WTC11 (cell line): ENCODE results near the gene FRMD4B. TPM values are rescaled to one million over a fixed set of nuclear protein-coding genes. Genes with fewer than 3 reads are reported as not detected.
A peak's percentile ranks its signal among the peaks of the same experiment; 100 is the strongest.

Source experiments
- ATAC-seq: fragments of 200-7000 bp; cut with Tn5 transposase; 2 replicates; pipeline ENCODE4 v1.10.0; 2021; ENCODE audit warnings: mild to moderate bottlenecking, moderate library complexity
- CTCF ChIA-PET: fragments of 300-600 bp; sonication (Branson Sonifier 250); formaldehyde crosslinking; loops from one replicate; lab custom pipeline; 2021; ENCODE audit warnings: antibody characterized with exemption; lab: Charles Lee
- POLR2A ChIA-PET: fragments of 350-600 bp; sonication (Branson Sonifier 250); formaldehyde crosslinking; loops from one replicate; lab custom pipeline; 2021; ENCODE audit warnings: antibody characterized with exemption; lab: Charles Lee
- DNase-seq: peaks from one replicate; pipeline ENCODE4 v3.0.0; 2021; ENCODE audit warnings: low spot score
- H3K27ac Mint-ChIP-seq: 2 replicates; pipeline ENCODE4 v1.8.0; 2021; ENCODE audit warnings: mixed read lengths
- H3K27me3 Mint-ChIP-seq: 2 replicates; pipeline ENCODE4 v1.8.0; 2021; ENCODE audit warnings: low read depth, mild to moderate bottlenecking, moderate library complexity, mixed read lengths
- H3K36me3 Mint-ChIP-seq: 2 replicates; pipeline ENCODE4 v1.8.0; 2021; ENCODE audit warnings: mixed read lengths
- H3K4me1 Mint-ChIP-seq: 2 replicates; pipeline ENCODE4 v1.8.0; 2022; ENCODE audit warnings: mixed read lengths
- H3K4me3 Mint-ChIP-seq: 2 replicates; pipeline ENCODE4 v1.8.0; 2021; ENCODE audit warnings: mild to moderate bottlenecking, moderate library complexity, mixed read lengths
- H3K9me3 Mint-ChIP-seq: 2 replicates; pipeline ENCODE4 v1.8.0; 2021; ENCODE audit warnings: mixed read lengths
- CBFB ChIP-seq: sonication (generic); formaldehyde crosslinking; IDR thresholded peaks from 2 replicates; pipeline ENCODE4 v1.8.1; 2022; ENCODE audit warnings: mild to moderate bottlenecking, low read depth, missing genetic modification reagents
- CREB1 ChIP-seq: sonication (generic); formaldehyde crosslinking; IDR thresholded peaks from 2 replicates; pipeline ENCODE4 v1.8.0; 2023; ENCODE audit warnings: mild to moderate bottlenecking, missing genetic modification reagents
- CREM ChIP-seq: sonication (generic); formaldehyde crosslinking; IDR thresholded peaks from 2 replicates; pipeline ENCODE4 v1.8.1; 2022; ENCODE audit warnings: mild to moderate bottlenecking, missing genetic modification reagents, moderate library complexity
- E2F1 ChIP-seq: sonication (generic); formaldehyde crosslinking; IDR thresholded peaks from 2 replicates; pipeline ENCODE4 v1.8.0; 2022; ENCODE audit warnings: mild to moderate bottlenecking, missing genetic modification reagents
- ESRRA ChIP-seq: sonication (generic); formaldehyde crosslinking; IDR thresholded peaks from 2 replicates; pipeline ENCODE4 v1.8.1; 2022; ENCODE audit warnings: mild to moderate bottlenecking, missing genetic modification reagents, borderline replicate concordance
- ETV6 ChIP-seq: sonication (generic); formaldehyde crosslinking; IDR thresholded peaks from 2 replicates; pipeline ENCODE4 v1.8.1; 2022; ENCODE audit warnings: mild to moderate bottlenecking, missing genetic modification reagents
- GABPB1 ChIP-seq: sonication (generic); formaldehyde crosslinking; IDR thresholded peaks from 2 replicates; pipeline ENCODE4 v1.8.1; 2023; ENCODE audit warnings: mild to moderate bottlenecking, missing genetic modification reagents
- MXD4 ChIP-seq: fragments of 250-450 bp; sonication (Bioruptor Pico); IDR thresholded peaks from 2 replicates; pipeline ENCODE4 v1.8.0; 2021; ENCODE audit warnings: mild to moderate bottlenecking, moderate library complexity, borderline replicate concordance
- MYBL2 ChIP-seq: sonication (generic); formaldehyde crosslinking; IDR thresholded peaks from 2 replicates; pipeline ENCODE4 v1.8.1; 2023; ENCODE audit warnings: mild to moderate bottlenecking, moderate library complexity, missing genetic modification reagents
- NR1H2 ChIP-seq: sonication (generic); formaldehyde crosslinking; IDR thresholded peaks from 2 replicates; pipeline ENCODE4 v1.9.0; 2021; ENCODE audit warnings: mild to moderate bottlenecking, moderate library complexity, missing genetic modification reagents
- NR3C1 ChIP-seq: sonication (generic); formaldehyde crosslinking; conservative IDR thresholded peaks from 2 replicates; pipeline ENCODE4 v1.8.1; 2023; ENCODE audit warnings: low read depth, mild to moderate bottlenecking, missing genetic modification reagents
- OVOL2 ChIP-seq: fragments of 250-450 bp; sonication (Bioruptor Pico); IDR thresholded peaks from 2 replicates; pipeline ENCODE4 v1.9.0; 2021; ENCODE audit warnings: mild to moderate bottlenecking, borderline replicate concordance
- SMAD3 ChIP-seq: sonication (generic); formaldehyde crosslinking; IDR thresholded peaks from 2 replicates; pipeline ENCODE4 v1.8.0; 2022; ENCODE audit warnings: missing genetic modification reagents, mild to moderate bottlenecking, borderline replicate concordance
- SMAD4 ChIP-seq: sonication (generic); formaldehyde crosslinking; IDR thresholded peaks from 2 replicates; pipeline ENCODE4 v1.8.0; 2022; ENCODE audit warnings: mild to moderate bottlenecking, missing genetic modification reagents
- TEAD4 ChIP-seq: sonication (generic); formaldehyde crosslinking; IDR thresholded peaks from 2 replicates; pipeline ENCODE4 v1.8.0; 2022; ENCODE audit warnings: mild to moderate bottlenecking, missing genetic modification reagents
- TP53 ChIP-seq: sonication (generic); formaldehyde crosslinking; IDR thresholded peaks from 2 replicates; pipeline ENCODE4 v1.8.1; 2023; ENCODE audit warnings: mild to moderate bottlenecking, missing genetic modification reagents
- ZNF121 ChIP-seq: sonication (generic); formaldehyde crosslinking; IDR thresholded peaks from 2 replicates; pipeline ENCODE4 v1.8.0; 2023; ENCODE audit warnings: missing genetic modification reagents
- ZNF396 ChIP-seq: fragments of 250-450 bp; sonication (Bioruptor Pico); IDR thresholded peaks from 2 replicates; pipeline ENCODE4 v1.8.0; 2021; ENCODE audit warnings: mild to moderate bottlenecking, moderate library complexity, borderline replicate concordance
- total RNA-seq: library from RNA; stranded (reverse); gene quantifications from 3 replicates; pipeline ENCODE4 v1.2.3, GENCODE V29; 2021
- TF ChIP-seq, protein P1 (sequence below): fragments of 200-600 bp; IDR thresholded peaks from 2 replicates; pipeline ENCODE4 v1.8.0; 2022; ENCODE audit warnings: antibody characterized with exemption
- TF ChIP-seq, protein P2 (sequence below): sonication (generic); formaldehyde crosslinking; conservative IDR thresholded peaks from 2 replicates; pipeline ENCODE4 v1.8.1; 2023; ENCODE audit warnings: mild to moderate bottlenecking, low read depth, missing genetic modification reagents, moderate library complexity

The FRMD4B gene
- total RNA-seq, 1 experiment from 2014 or later, result 6.7 TPM

DNA sequence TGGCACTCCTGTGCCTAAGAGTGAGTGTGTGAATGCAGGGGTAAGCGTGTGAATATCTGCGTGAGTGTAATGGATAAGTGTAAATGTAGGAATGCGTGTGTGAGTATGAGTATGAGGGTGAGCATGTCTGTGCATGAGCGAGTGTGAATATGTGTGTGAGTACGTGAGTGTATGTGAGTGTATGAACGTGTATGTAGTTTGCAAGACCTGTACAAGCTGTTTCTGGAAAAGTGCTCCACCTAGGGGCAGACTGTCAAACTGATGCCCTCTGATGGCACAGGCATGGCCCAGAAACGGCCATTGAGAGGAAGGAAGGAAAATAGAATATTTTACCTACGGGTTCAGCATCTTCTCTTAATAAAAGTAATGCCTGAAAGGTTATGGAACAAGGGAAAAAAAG is 24.4 kb upstream of the FRMD4B start:
- no peak overlapping the region for H3K4me3 Mint-ChIP-seq
- CTCF ChIA-PET, result interaction anchor here (0.7 to 2.5 kb wide), 26 partner anchors 9 to 288 kb away, joined by 3 to 19 read pairs (median 4); partner anchors contain the start of genes FRMD4B and LMOD3
- peaks cover under 1% of the 10 kb centered on the region for H3K9me3 Mint-ChIP-seq
- ATAC-seq (peak; percentile 92), DNase-seq (peak; percentile 65)
- H3K4me1 Mint-ChIP-seq, result peaks cover 23% of the 10 kb centered on the region
- no peak for TF ChIP-seq ZNF396 (CRISPR knock-in tag)
- TF ChIP-seq, protein P1, sequence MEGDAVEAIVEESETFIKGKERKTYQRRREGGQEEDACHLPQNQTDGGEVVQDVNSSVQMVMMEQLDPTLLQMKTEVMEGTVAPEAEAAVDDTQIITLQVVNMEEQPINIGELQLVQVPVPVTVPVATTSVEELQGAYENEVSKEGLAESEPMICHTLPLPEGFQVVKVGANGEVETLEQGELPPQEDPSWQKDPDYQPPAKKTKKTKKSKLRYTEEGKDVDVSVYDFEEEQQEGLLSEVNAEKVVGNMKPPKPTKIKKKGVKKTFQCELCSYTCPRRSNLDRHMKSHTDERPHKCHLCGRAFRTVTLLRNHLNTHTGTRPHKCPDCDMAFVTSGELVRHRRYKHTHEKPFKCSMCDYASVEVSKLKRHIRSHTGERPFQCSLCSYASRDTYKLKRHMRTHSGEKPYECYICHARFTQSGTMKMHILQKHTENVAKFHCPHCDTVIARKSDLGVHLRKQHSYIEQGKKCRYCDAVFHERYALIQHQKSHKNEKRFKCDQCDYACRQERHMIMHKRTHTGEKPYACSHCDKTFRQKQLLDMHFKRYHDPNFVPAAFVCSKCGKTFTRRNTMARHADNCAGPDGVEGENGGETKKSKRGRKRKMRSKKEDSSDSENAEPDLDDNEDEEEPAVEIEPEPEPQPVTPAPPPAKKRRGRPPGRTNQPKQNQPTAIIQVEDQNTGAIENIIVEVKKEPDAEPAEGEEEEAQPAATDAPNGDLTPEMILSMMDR, result peak; percentile 61
- no peak for TF ChIP-seq CREM
- POLR2A ChIA-PET, result no interaction called here
- H3K27me3 Mint-ChIP-seq, result no peaks in the 10 kb centered on the region
- peaks cover 3% of the 10 kb centered on the region for H3K36me3 Mint-ChIP-seq
- no peak overlapping the region for H3K27ac Mint-ChIP-seq

DNA sequence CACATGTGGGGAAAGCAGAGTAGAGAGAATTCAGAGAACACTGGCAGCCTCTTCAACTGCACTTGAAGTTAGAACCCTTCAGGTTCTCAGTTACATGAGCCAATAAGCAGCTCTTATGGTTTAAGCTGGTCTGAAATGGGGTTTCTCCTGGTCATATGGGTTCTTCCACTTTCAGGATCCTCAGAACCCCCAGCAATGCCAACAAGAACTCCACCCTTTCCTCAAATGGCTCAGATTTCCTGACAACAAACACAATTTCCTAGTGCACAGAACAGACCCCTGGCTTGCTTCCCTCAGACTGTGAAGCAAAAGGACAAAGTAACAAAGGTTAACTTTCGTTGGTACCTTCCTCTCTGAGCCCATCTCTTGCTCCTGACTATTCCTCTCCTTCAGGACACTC is 23.9 kb upstream of the FRMD4B start:
- Mint-ChIP-seq H3K27me3 (no peaks in the 10 kb centered on the region), H3K27ac (no peak overlapping the region), H3K4me3 (no peak overlapping the region), H3K9me3 (peaks cover 5% of the 10 kb centered on the region), H3K36me3 (peaks cover 6% of the 10 kb centered on the region), H3K4me1 (peaks cover 23% of the 10 kb centered on the region)
- no peak for DNase-seq
- CTCF ChIA-PET, result interaction anchor here (0.7 to 2.5 kb wide), 26 partner anchors 10 to 287 kb away, joined by 3 to 19 read pairs (median 4); partner anchors contain the start of genes FRMD4B and LMOD3
- TF ChIP-seq GABPB1 (CRISPR knock-in tag) (no peak), MXD4 (CRISPR knock-in tag) (no peak)
- ATAC-seq, result no peak
- POLR2A ChIA-PET, result no interaction called here

GRCh38 chr3:69409011-69409410 is 23.1 kb upstream of the FRMD4B start:
- CTCF ChIA-PET, result interaction anchor here (0.6 to 2.5 kb wide), 9 partner anchors 14 to 248 kb away, joined by 3 to 19 read pairs (median 5); partner anchors contain the start of gene FRMD4B
- peaks cover 6% of the 10 kb centered on the region for H3K36me3 Mint-ChIP-seq
- DNase-seq (no peak), ATAC-seq (no peak)
- no peaks in the 10 kb centered on the region for H3K27me3 Mint-ChIP-seq
- POLR2A ChIA-PET, result no interaction called here
- H3K27ac Mint-ChIP-seq, result no peak overlapping the region
- peaks cover 23% of the 10 kb centered on the region for H3K4me1 Mint-ChIP-seq
- H3K9me3 Mint-ChIP-seq, result peaks cover 9% of the 10 kb centered on the region
- no peak for TF ChIP-seq ZNF121 (CRISPR knock-in tag)
- TF ChIP-seq MYBL2 (CRISPR knock-in tag), result no peak
- TF ChIP-seq SMAD3 (CRISPR knock-in tag), result no peak
- no peak for TF ChIP-seq TEAD4 (CRISPR knock-in tag)
- no peak for TF ChIP-seq OVOL2 (CRISPR knock-in tag)
- no peak for TF ChIP-seq CBFB (CRISPR knock-in tag)
- TF ChIP-seq CREM, result no peak
- no peak for TF ChIP-seq SMAD4
- TF ChIP-seq, protein P1, result no peak
- no peak for TF ChIP-seq NR1H2 (CRISPR knock-in tag)
- no peak for TF ChIP-seq NR3C1 (CRISPR knock-in tag)
- TF ChIP-seq CREB1 (CRISPR knock-in tag), result no peak
- TF ChIP-seq ESRRA (CRISPR knock-in tag), result no peak
- TF ChIP-seq, protein P2, sequence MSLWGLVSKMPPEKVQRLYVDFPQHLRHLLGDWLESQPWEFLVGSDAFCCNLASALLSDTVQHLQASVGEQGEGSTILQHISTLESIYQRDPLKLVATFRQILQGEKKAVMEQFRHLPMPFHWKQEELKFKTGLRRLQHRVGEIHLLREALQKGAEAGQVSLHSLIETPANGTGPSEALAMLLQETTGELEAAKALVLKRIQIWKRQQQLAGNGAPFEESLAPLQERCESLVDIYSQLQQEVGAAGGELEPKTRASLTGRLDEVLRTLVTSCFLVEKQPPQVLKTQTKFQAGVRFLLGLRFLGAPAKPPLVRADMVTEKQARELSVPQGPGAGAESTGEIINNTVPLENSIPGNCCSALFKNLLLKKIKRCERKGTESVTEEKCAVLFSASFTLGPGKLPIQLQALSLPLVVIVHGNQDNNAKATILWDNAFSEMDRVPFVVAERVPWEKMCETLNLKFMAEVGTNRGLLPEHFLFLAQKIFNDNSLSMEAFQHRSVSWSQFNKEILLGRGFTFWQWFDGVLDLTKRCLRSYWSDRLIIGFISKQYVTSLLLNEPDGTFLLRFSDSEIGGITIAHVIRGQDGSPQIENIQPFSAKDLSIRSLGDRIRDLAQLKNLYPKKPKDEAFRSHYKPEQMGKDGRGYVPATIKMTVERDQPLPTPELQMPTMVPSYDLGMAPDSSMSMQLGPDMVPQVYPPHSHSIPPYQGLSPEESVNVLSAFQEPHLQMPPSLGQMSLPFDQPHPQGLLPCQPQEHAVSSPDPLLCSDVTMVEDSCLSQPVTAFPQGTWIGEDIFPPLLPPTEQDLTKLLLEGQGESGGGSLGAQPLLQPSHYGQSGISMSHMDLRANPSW, result no peak
- TF ChIP-seq ETV6, result no peak
- no peak for TF ChIP-seq E2F1
- no peak for TF ChIP-seq TP53 (CRISPR knock-in tag)
- H3K4me3 Mint-ChIP-seq, result no peak overlapping the region
